DOHH2 (cell line): ENCODE measurements around the gene TMEM176B.

ENCODE experiments used
- CTCF ChIP-seq: fragments of 200-600 bp; sonication (generic); IDR thresholded peaks from one replicate; pipeline ENCODE4 v1.5.1; 2014; ENCODE audit warnings: antibody characterized with exemption, mild to moderate bottlenecking, low read depth, low read length; ENCODE audit not compliant: poor library complexity, severe bottlenecking
- EZH2phosphoT487 ChIP-seq: fragments of 200-600 bp; sonication (generic); IDR thresholded peaks from 2 replicates; pipeline ENCODE4 v1.6.1; 2017; ENCODE audit warnings: borderline replicate concordance, mild to moderate bottlenecking, antibody characterized with exemption, low read length, moderate library complexity, mixed read lengths

GRCh38 chr7:150806863-150807262 lies 6.7 kb upstream of the TMEM176B start:
- TF ChIP-seq CTCF (no peak), EZH2phosphoT487 (no peak)
